ENCODE data around the gene GRIN2D. TPM values are rescaled to one million over a fixed set of nuclear protein-coding genes. Genes with fewer than 3 reads are reported as not detected.

The GRIN2D gene
- total and polyA plus RNA-seq, 2 of the 8 experiments (the other 6 are each of a cell fraction or from before 2014, with no cell fraction given): 2.2 to 12.4 TPM

DNA sequence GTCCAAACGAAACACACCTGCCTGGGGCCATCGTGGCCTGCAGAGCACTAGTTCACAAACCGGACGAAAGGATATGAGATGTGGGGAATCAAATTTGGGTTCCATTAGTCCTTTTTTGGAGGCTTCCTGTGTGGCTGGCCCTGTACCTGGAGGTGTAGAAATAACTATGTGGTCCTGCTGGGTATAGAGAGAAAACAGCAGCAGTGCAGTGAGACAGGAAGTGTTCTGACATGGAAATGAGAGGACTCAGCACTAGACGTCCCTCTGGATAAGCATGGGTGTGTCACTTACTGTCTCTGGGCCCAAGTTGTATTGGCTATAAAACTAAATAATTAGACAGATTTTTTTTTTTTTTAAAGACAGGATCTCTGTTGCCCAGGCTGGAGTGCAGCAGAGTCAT lies 14.4 kb upstream of the GRIN2D start:
- no peaks in the 10 kb centered on the region; a peak in 1 of 7 replicates for H3K4me1 ChIP-seq (replicated peaks in 1 of 4; ENCODE audit: control insufficient read depth in 3 of 4, insufficient read depth in 4 of 4, low read length in 3 of 4)
- FAIRE-seq (no peak), DNase-seq (ENCODE audit: low read depth in 1 of 2, low spot score in 2 of 2) (no peak)
- H3K4me2 ChIP-seq (ENCODE audit: insufficient read depth in 1 of 2, low read depth in 2 of 2, low read length in 2 of 2): no peak overlapping the region
- no peak overlapping the region for H3K56ac ChIP-seq (replicated peaks; ENCODE audit: insufficient read length, low read depth, low read length)
- H4K91ac ChIP-seq (replicated peaks; ENCODE audit: insufficient read length, low read length): no peak overlapping the region
- H4K20me1 ChIP-seq (replicated peaks in 1 of 2; ENCODE audit: control insufficient read depth in 1 of 2, insufficient read depth in 2 of 2, low read length in 2 of 2): peaks cover 0 to 1% of the 10 kb centered on the region in 2 experiments
- H2BK5ac ChIP-seq (ENCODE audit: low read depth, low read length): no peak overlapping the region
- H3K79me2 ChIP-seq (ENCODE audit: control insufficient read depth in 1 of 2, insufficient read depth in 2 of 2, low read length in 2 of 2): no peaks in the 10 kb centered on the region
- no peak for TF ChIP-seq TAF7 (optimal IDR thresholded peaks at IDR 0.05; ENCODE audit: borderline replicate concordance, low read depth, low read length)
- no peak for TF ChIP-seq CBX5 (IDR thresholded peaks at IDR 0.05; ENCODE audit: low read depth, low read length)
- TF ChIP-seq ASH2L (IDR thresholded peaks at IDR 0.05; ENCODE audit: low read length): no peak
- TF ChIP-seq POLR2A (IDR thresholded peaks at IDR 0.05; ENCODE audit: control extremely low read depth in 1 of 2, low read depth in 2 of 2, low read length in 2 of 2): no peak
- TF ChIP-seq BACH1 (IDR thresholded peaks at IDR 0.05; ENCODE audit: low read length): no peak
- no peak for TF ChIP-seq SP2 (IDR thresholded peaks at IDR 0.05; ENCODE audit: low read length)
- H3K27me3 ChIP-seq (replicated peaks in 1 of 4; ENCODE audit: control insufficient read depth in 3 of 4, extremely low read depth in 1 of 4, insufficient read depth in 3 of 4, low read length in 3 of 4): peaks cover 0 to 2% (median 0%) of the 10 kb centered on the region in 4 experiments; a peak in 1 of 7 replicates
- no peak overlapping the region for H2BK15ac ChIP-seq (ENCODE audit: low read length)
- no peaks in the 10 kb centered on the region for H3K79me1 ChIP-seq (ENCODE audit: low read depth, low read length)
- no peak overlapping the region for H3K23ac ChIP-seq (ENCODE audit: insufficient read length)
- WGBS, 2 experiments (ENCODE audit: extremely low coverage in 1 of 2, insufficient coverage in 1 of 2, insufficient read length in 1 of 2, insufficient replicate concordance in 2 of 2, low coverage in 1 of 2, low lambda C conversion rate in 2 of 2, missing lambda C conversion rate in 1 of 2): 92% methylated on average over 5 of the region's 5 CpGs; no CpG with 5 or more reads in 1 of the 2 experiments
- H2AFZ ChIP-seq (ENCODE audit: low read length): no peak overlapping the region
- no peak overlapping the region for H3K4me3 ChIP-seq (ENCODE audit: extremely low read depth in 1 of 4, insufficient read depth in 2 of 4, low read depth in 3 of 4, low read length in 4 of 4)
- H3K36me3 ChIP-seq (ENCODE audit: control insufficient read depth in 2 of 4, insufficient read depth in 4 of 4, low read length in 3 of 4): peaks cover 2 to 21% (median 11%) of the 10 kb centered on the region in 4 experiments; a peak in 6 of 8 replicates
- H3K9ac ChIP-seq (replicated peaks in 1 of 4; ENCODE audit: extremely low read depth in 1 of 4, low read depth in 3 of 4, low read length in 3 of 4): no peak overlapping the region
- H3K27ac ChIP-seq (ENCODE audit: low read depth, low read length): no peak overlapping the region
- H2BK120ac ChIP-seq (replicated peaks; ENCODE audit: low read depth, low read length): no peak overlapping the region
- H3K14ac ChIP-seq (ENCODE audit: insufficient read length): no peak overlapping the region
- H3K23me2 ChIP-seq (ENCODE audit: low read depth, low read length): no peaks in the 10 kb centered on the region
- no peak overlapping the region for H2BK20ac ChIP-seq (ENCODE audit: low read length)
- no peak overlapping the region for H3K4ac ChIP-seq (replicated peaks; ENCODE audit: insufficient read length, low read depth, low read length)
- no peaks in the 10 kb centered on the region for H3K9me3 ChIP-seq (ENCODE audit: insufficient read depth in 2 of 2, low read depth in 1 of 2, low read length in 1 of 2)
- H4K8ac ChIP-seq (ENCODE audit: extremely low read depth, insufficient read depth, low read length): no peak overlapping the region
- H3K18ac ChIP-seq (ENCODE audit: extremely low read depth, low read length): no peak overlapping the region
- H4K5ac ChIP-seq (ENCODE audit: insufficient read length, low read depth, low read length): no peak overlapping the region
- no peak overlapping the region for H2AK5ac ChIP-seq (ENCODE audit: low read depth, low read length)
- no peak overlapping the region for H2BK12ac ChIP-seq (ENCODE audit: low read depth, low read length)
- POLR2A ChIA-PET (ENCODE audit: partially characterized antibody): interaction anchor here (0.8 kb wide), 1 partner anchor 12 kb away, joined by 4 read pairs; the partner anchor contains the start of gene KDELR1
- CTCF ChIA-PET (ENCODE audit: partially characterized antibody): interaction anchor here (0.6 to 3.1 kb wide), 2 partner anchors 12 to 1761 kb away, joined by 5 to 25 read pairs; partner anchors contain the start of gene KDELR1

All from H1 (cell line).